Neuron (in vitro differentiated cells): Measurements from ENCODE around the gene EXOC6B.

Experiments
- H2AFZ ChIP-seq: one replicate; pipeline ENCODE4 v1.6.1; 2013; ENCODE audit warnings: low read depth, mild to moderate bottlenecking, inconsistent platforms, low read length, moderate library complexity
- H3K27me3 ChIP-seq: one replicate; pipeline ENCODE4 v1.6.1; 2013; ENCODE audit warnings: low read length; ENCODE audit not compliant: insufficient read depth
- H3K36me3 ChIP-seq: one replicate; pipeline ENCODE4 v1.6.1; 2013; ENCODE audit warnings: low read length; ENCODE audit not compliant: insufficient read depth
- H3K4me1 ChIP-seq: one replicate; pipeline ENCODE4 v1.6.1; 2013; ENCODE audit warnings: low read length; ENCODE audit not compliant: insufficient read depth
- H3K4me3 ChIP-seq: 2 replicates; pipeline ENCODE4 v1.5.1; 2013; ENCODE audit warnings: mild to moderate bottlenecking, low read length, moderate library complexity
- H3K9me3 ChIP-seq: one replicate; pipeline ENCODE4 v1.6.1; 2013; ENCODE audit warnings: low read length

Gene EXOC6B

GRCh38 chr2:72378753-72379348 is 447.0 kb downstream of the EXOC6B start:
- peaks cover 11% of the 10 kb centered on the region for H3K36me3 ChIP-seq
- H3K9me3 ChIP-seq, result no peaks in the 10 kb centered on the region
- no peaks in the 10 kb centered on the region for H3K4me1 ChIP-seq
- H2AFZ ChIP-seq, result no peak overlapping the region
- no peak overlapping the region for H3K4me3 ChIP-seq
- H3K27me3 ChIP-seq, result no peaks in the 10 kb centered on the region

DNA sequence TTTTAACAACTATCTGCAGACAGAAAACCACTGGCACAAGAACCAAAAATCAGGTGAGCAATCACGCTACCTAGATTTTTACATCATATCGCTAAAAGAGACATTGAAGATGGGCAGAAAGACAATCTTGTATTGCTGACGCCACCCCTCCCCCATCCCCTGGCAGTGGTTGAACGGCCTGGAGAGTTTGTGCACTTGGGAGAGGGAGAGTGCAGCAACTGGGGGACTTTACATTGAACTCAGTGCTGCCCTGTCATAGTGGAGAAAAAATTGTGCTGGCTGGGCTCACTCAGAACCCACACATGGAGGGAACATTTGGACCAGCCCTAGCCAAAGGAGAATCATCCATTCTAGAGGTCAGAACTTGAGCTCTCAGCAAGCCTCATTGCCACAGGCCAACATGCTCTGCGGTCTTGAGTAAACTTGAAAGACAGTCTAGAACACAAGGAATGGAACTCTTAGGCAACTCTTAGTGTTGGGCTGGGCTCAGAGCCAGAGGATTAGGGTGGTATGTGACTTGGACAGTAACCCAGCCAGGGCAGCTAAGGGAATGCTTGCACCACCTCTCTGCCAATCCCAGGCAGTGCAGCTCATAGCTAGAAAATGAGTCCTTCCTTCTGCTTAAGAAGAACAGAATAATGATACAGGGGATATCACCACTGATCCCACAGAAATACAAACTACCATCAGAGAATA is 458.2 kb downstream of the EXOC6B start:
- Histone ChIP-seq H3K4me1 (no peaks in the 10 kb centered on the region), H2AFZ (no peak overlapping the region), H3K36me3 (no peaks in the 10 kb centered on the region), H3K9me3 (no peaks in the 10 kb centered on the region), H3K4me3 (no peak overlapping the region), H3K27me3 (no peaks in the 10 kb centered on the region)

DNA sequence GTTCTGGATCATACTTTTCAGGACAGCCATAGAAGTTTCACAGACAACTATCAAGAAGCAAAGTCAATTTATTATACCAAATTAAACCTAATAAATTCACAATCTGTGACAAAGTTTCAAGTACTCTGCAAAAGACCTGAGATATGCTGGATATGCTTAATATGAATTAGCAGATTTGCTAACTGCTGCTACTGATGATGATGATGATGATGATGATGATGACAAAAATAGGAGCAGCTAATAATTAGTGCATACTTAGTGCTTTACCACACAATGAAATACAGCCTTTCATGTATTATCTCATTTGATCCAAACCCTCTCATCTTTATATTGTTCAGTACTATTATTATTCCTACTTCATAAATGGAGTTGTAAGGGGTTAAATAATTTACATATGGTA is 462.4 kb downstream of the EXOC6B start:
- Histone ChIP-seq H3K27me3 (no peaks in the 10 kb centered on the region), H3K4me1 (no peaks in the 10 kb centered on the region)

GRCh38 chr2:72362733-72363132 is 463.1 kb downstream of the EXOC6B start:
- Histone ChIP-seq H3K4me3 (no peak overlapping the region), H3K4me1 (no peaks in the 10 kb centered on the region), H3K27me3 (no peaks in the 10 kb centered on the region), H2AFZ (no peak overlapping the region), H3K9me3 (no peaks in the 10 kb centered on the region), H3K36me3 (no peaks in the 10 kb centered on the region)

More for the DNA sequence above, 462.4 kb downstream of the EXOC6B start:
- Histone ChIP-seq H3K4me3 (no peak overlapping the region), H2AFZ (no peak overlapping the region), H3K36me3 (no peaks in the 10 kb centered on the region), H3K9me3 (no peaks in the 10 kb centered on the region)

- Histone ChIP-seq H3K4me1 (no peaks in the 10 kb centered on the region), H2AFZ (no peak overlapping the region), H3K36me3 (no peaks in the 10 kb centered on the region), H3K27me3 (no peaks in the 10 kb centered on the region), H3K9me3 (no peaks in the 10 kb centered on the region), H3K4me3 (no peak overlapping the region)
These were observed 464.3 kb downstream of the EXOC6B start for GRCh38 chr2:72361521-72361920.

GRCh38 chr2:72361042-72361441 is 464.8 kb downstream of the EXOC6B start:
- Histone ChIP-seq H3K4me1 (no peaks in the 10 kb centered on the region), H3K36me3 (no peaks in the 10 kb centered on the region), H2AFZ (no peak overlapping the region), H3K4me3 (no peak overlapping the region), H3K9me3 (no peaks in the 10 kb centered on the region), H3K27me3 (no peaks in the 10 kb centered on the region)

DNA sequence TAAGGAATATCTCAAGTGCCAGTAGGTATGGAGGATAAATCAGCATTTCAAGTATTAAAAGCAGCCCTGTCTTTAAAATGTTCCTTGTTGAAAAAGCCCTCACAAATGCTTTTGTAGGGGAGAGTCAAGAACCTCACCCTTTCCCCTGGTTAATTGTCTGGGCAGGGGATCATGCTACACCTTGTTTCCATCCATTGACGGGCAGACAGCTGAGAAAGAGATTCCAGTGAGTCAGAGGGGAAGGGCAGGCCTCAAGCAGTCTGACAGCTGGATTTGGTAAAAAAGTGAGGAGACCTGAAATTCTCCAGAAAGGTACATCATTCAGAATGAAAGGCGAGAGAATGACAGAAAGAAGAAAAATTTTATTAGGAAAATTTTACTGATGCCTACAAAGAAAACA is 475.0 kb downstream of the EXOC6B start:
- no peaks in the 10 kb centered on the region for H3K9me3 ChIP-seq
- no peak overlapping the region for H2AFZ ChIP-seq
- no peaks in the 10 kb centered on the region for H3K27me3 ChIP-seq
- no peak overlapping the region for H3K4me3 ChIP-seq
- H3K4me1 ChIP-seq, result no peaks in the 10 kb centered on the region
- H3K36me3 ChIP-seq, result no peaks in the 10 kb centered on the region

- H3K4me3 ChIP-seq, result no peak overlapping the region
- H3K9me3 ChIP-seq, result no peaks in the 10 kb centered on the region
- H3K27me3 ChIP-seq, result no peaks in the 10 kb centered on the region
- H3K36me3 ChIP-seq, result no peaks in the 10 kb centered on the region
- H3K4me1 ChIP-seq, result no peaks in the 10 kb centered on the region
- no peak overlapping the region for H2AFZ ChIP-seq
These were observed 476.8 kb downstream of the EXOC6B start for GRCh38 chr2:72349016-72349415.

DNA sequence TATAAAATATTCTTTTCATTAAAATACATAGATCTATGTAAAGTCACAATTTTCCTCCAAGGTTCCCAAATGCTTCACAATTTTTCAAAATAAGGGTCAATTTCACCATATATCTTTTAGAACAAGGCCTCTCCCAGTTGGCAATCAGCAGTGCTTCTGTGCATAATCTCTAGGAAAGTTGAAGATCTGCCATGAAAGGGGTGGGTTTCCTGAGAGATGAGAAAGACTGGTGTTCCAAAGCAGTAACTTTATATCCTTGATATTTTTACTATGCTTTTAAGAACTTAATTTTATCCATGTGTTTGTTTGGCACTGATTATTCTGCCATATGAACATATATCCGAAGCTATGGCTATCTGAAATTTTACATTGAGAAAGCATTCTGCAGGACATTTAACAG is 478.8 kb downstream of the EXOC6B start:
- Histone ChIP-seq H3K4me1 (no peaks in the 10 kb centered on the region), H3K9me3 (no peaks in the 10 kb centered on the region), H3K36me3 (no peaks in the 10 kb centered on the region), H3K27me3 (no peaks in the 10 kb centered on the region), H3K4me3 (no peak overlapping the region), H2AFZ (no peak overlapping the region)

GRCh38 chr2:72341639-72342038 is 484.2 kb downstream of the EXOC6B start:
- no peaks in the 10 kb centered on the region for H3K4me1 ChIP-seq
- no peak overlapping the region for H3K4me3 ChIP-seq
- no peaks in the 10 kb centered on the region for H3K36me3 ChIP-seq
- no peaks in the 10 kb centered on the region for H3K27me3 ChIP-seq
- H3K9me3 ChIP-seq, result no peaks in the 10 kb centered on the region
- no peak overlapping the region for H2AFZ ChIP-seq

DNA sequence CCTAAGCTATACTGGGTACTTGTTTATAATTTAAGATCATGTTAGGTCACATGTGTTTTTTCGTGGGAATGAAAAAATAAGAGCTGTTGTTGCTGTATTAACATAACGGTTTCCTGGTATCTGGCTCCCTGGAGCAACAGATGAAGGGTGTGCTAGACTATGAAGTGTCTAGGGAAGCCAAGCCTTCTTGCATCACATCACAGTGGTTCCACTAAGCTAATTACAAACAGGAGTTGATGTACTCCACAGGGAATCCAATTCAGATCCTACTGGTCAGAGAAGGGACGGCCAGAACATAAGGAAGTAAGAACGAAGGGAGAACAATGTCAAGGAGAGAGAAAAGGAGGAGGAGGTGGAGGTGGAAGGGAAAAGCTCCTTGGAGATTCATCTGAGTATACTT is 485.2 kb downstream of the EXOC6B start:
- no peak overlapping the region for H2AFZ ChIP-seq
- H3K9me3 ChIP-seq, result no peaks in the 10 kb centered on the region
- H3K36me3 ChIP-seq, result no peaks in the 10 kb centered on the region
- H3K27me3 ChIP-seq, result no peaks in the 10 kb centered on the region
- no peak overlapping the region for H3K4me3 ChIP-seq
- H3K4me1 ChIP-seq, result peaks cover 2% of the 10 kb centered on the region

DNA sequence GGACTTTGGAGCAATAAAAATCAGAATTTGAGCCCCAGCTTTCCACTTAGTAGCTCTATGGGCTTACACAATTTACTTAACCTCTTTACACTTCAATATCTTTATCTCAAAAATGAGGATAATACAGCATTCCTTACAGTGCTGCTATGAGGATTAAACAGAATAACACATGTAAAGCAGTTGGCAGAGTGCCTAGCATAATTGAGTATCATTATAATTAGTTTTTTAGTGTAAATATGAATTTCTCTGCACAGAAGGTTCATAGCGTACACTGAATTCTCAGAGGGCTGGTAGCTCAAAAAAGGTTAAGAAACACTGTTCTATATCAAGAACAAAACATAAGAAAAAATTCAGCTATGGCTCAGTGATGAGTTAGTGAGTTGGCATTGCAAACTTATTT is 487.8 kb downstream of the EXOC6B start:
- Histone ChIP-seq H3K4me1 (peaks cover 22% of the 10 kb centered on the region), H3K4me3 (no peak overlapping the region), H3K9me3 (no peaks in the 10 kb centered on the region), H3K27me3 (no peaks in the 10 kb centered on the region), H2AFZ (no peak overlapping the region), H3K36me3 (no peaks in the 10 kb centered on the region)

DNA sequence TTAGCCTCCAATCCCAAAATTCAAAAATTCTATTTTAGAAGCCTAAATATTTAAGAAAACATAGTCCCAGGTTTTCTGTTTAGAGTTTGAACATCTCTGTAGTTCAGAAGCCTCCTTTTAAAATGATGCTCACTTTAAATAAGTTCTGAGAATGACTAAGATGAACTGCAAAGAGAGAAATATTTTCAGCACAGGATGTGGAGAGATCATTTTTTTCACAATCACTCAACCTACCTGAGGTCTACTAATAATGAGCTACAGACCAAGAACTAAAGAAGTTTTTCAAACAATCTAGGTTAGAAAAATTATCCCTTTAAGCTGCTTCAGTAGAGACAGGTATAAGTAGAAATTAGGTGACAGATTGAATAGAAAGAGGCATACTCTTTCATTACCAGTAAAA is 493.1 kb downstream of the EXOC6B start:
- H3K27me3 ChIP-seq, result no peaks in the 10 kb centered on the region
- H3K36me3 ChIP-seq, result no peaks in the 10 kb centered on the region
- no peaks in the 10 kb centered on the region for H3K9me3 ChIP-seq
- H3K4me3 ChIP-seq, result no peak overlapping the region
- peaks cover 22% of the 10 kb centered on the region for H3K4me1 ChIP-seq
- no peak overlapping the region for H2AFZ ChIP-seq

DNA sequence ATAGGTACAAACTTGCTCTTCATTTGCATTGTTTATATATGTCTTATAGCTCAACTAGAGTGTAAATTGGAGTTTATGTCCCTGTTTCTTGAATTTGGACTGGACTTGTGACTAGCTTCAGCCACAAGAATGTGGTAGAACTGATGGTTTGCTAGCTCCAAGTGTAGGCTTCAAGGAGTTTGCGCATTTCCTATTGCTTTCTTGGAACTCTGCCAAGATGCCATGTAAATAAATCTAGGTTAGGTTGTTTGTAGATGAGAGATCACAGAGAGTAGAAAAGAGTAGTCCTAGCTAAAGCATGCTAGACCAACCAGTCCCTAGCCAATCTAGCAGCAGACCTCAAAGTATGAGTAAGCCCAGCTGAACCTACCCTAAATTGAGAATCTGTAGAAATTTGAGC is 495.2 kb downstream of the EXOC6B start:
- peaks cover 26% of the 10 kb centered on the region for H3K4me1 ChIP-seq
- H3K27me3 ChIP-seq, result no peaks in the 10 kb centered on the region
- no peak overlapping the region for H3K4me3 ChIP-seq
- no peaks in the 10 kb centered on the region for H3K36me3 ChIP-seq
- no peak overlapping the region for H2AFZ ChIP-seq
- no peaks in the 10 kb centered on the region for H3K9me3 ChIP-seq
